Chondrocyte (in vitro differentiated cells): ENCODE measurements around the gene NAV2. TPM values are rescaled to one million over a fixed set of nuclear protein-coding genes. Genes with fewer than 3 reads are reported as not detected.

Source experiments
- DNase-seq: peaks from one replicate; pipeline ENCODE4 v3.0.0; 2021; ENCODE audit warnings: mixed read lengths, low spot score
- H3K27ac Mint-ChIP-seq: one replicate; pipeline ENCODE4 v1.8.0; 2021; ENCODE audit warnings: mild to moderate bottlenecking, moderate library complexity, mixed read lengths; ENCODE audit not compliant: unreplicated experiment
- H3K27me3 Mint-ChIP-seq: 2 replicates; pipeline ENCODE4 v1.8.0; 2021; ENCODE audit warnings: low read depth, mixed read lengths
- H3K36me3 Mint-ChIP-seq: 2 replicates; pipeline ENCODE4 v1.8.0; 2021; ENCODE audit warnings: low read depth, mixed read lengths
- H3K4me1 Mint-ChIP-seq: 2 replicates; pipeline ENCODE4 v1.8.0; 2021; ENCODE audit warnings: low read depth, mild to moderate bottlenecking, mixed read lengths
- H3K4me3 Mint-ChIP-seq: one replicate; pipeline ENCODE4 v1.8.0; 2021; ENCODE audit warnings: mild to moderate bottlenecking, moderate library complexity, mixed read lengths; ENCODE audit not compliant: unreplicated experiment
- H3K9me3 Mint-ChIP-seq: 2 replicates; pipeline ENCODE4 v1.8.0; 2021; ENCODE audit warnings: low read depth, mixed read lengths
- CTCF ChIP-seq: fragments of 200-600 bp; sonication (generic); IDR thresholded peaks from 2 replicates; pipeline ENCODE4 v1.5.0; 2021; ENCODE audit warnings: antibody characterized with exemption, mild to moderate bottlenecking, moderate library complexity
- microRNA-seq: library from miRNA; unstranded; fragments of <30 nt; microRNA quantifications from one replicate; pipeline ENCODE4 v1.2.0, GENCODE V29; 2020; ENCODE audit warnings: borderline number of aligned reads
- total RNA-seq: library from RNA; stranded (reverse); gene quantifications from 3 replicates; pipeline ENCODE4 v1.2.1, GENCODE V29; 2021

NAV2 gene
- total RNA-seq, 1 donor from 2014 or later, result 87.0 TPM

GRCh38 chr11:20161923-20162744 lies 449.5 kb downstream of the NAV2 start:
- H3K4me3 Mint-ChIP-seq, result no peak overlapping the region
- no peak for DNase-seq

GRCh38 chr11:20162824-20163782 lies 450.5 kb downstream of the NAV2 start:
- H3K27me3 Mint-ChIP-seq, result peaks cover 90% of the 10 kb centered on the region
- H3K27ac Mint-ChIP-seq, result no peak overlapping the region
- H3K4me3 Mint-ChIP-seq, result peak overlapping the region; percentile 66
- peaks cover 2% of the 10 kb centered on the region for H3K9me3 Mint-ChIP-seq
- no peak for TF ChIP-seq CTCF
- peaks cover 9% of the 10 kb centered on the region for H3K36me3 Mint-ChIP-seq
- DNase-seq, result no peak
- H3K4me1 Mint-ChIP-seq, result peaks cover 33% of the 10 kb centered on the region

More at GRCh38 chr11:20161923-20162744, 449.5 kb downstream of the NAV2 start:
- H3K36me3 Mint-ChIP-seq, result peaks cover 9% of the 10 kb centered on the region
- H3K9me3 Mint-ChIP-seq, result peaks cover 2% of the 10 kb centered on the region
- peaks cover 36% of the 10 kb centered on the region for H3K4me1 Mint-ChIP-seq
- peaks cover 87% of the 10 kb centered on the region for H3K27me3 Mint-ChIP-seq
- no peak for TF ChIP-seq CTCF
- no peak overlapping the region for H3K27ac Mint-ChIP-seq

- Mint-ChIP-seq H3K4me1 (peaks cover 26% of the 10 kb centered on the region), H3K36me3 (peaks cover 4% of the 10 kb centered on the region), H3K4me3 (peak overlapping the region; percentile 66), H3K27me3 (peaks cover 82% of the 10 kb centered on the region), H3K27ac (no peak overlapping the region), H3K9me3 (no peaks in the 10 kb centered on the region)
- TF ChIP-seq CTCF, result no peak
- DNase-seq, result no peak
Observed at GRCh38 chr11:20163783-20164481, 451.3 kb downstream of the NAV2 start.

Small RNAs within 50 kb of the gene (microRNA-seq; reads per million reads assigned to microRNA genes)
- gene MIR4694, result not detected
